Endothelial cell of umbilical vein (primary cell): ENCODE data around the gene MORC1. TPM values are rescaled to one million over a fixed set of nuclear protein-coding genes. Genes with fewer than 3 reads are reported as not detected.

Experiments used
- BruUV-seq: library from RNA; stranded (reverse); fragments of 400-500 nt; replicated peaks from 2 replicates; lab custom pipeline; 2021; lab: Mats Ljungman, UMichigan
- CTCF ChIA-PET: fragments of 300-600, 350-600 bp; sonication (Branson Sonifier 250); formaldehyde crosslinking; loops from one replicate; lab custom pipeline; 2021; ENCODE audit warnings: antibody characterized with exemption, inconsistent platforms; lab: Charles Lee
- POLR2A ChIA-PET: fragments of 300-600, 350-600 bp; sonication (Branson Sonifier 250); formaldehyde crosslinking; loops from one replicate; lab custom pipeline; 2021; ENCODE audit warnings: antibody characterized with exemption, inconsistent platforms; lab: Charles Lee
- DNase-seq: peaks from one replicate; pipeline ENCODE4 v3.0.0-alpha.2; 2011; ENCODE audit warnings: low read depth, low spot score
- FAIRE-seq: peaks from 2 replicates; lab custom pipeline; 2011; peaks lifted over from hg19 to GRCh38; lab: Jason Lieb, UNC
- H2AFZ ChIP-seq: 2 replicates; pipeline ENCODE4 v1.6.0; 2012; ENCODE audit warnings: low read depth, low read length, control low read depth, inconsistent platforms
- H3K27ac ChIP-seq: 2 replicates; pipeline ENCODE4 v1.5.1; 2011; ENCODE audit warnings: low read depth, mild to moderate bottlenecking, control low read depth, low read length, moderate library complexity; ENCODE audit not compliant: insufficient read depth
- H3K27me3 ChIP-seq, 2 experiments: 2 replicates each; pipeline versions ENCODE4 v1.6.0 to v1.6.1; 2011; ENCODE audit warnings: low read length in 2 of 2, mixed read lengths in 1 of 2; ENCODE audit not compliant: control insufficient read depth in 2 of 2, insufficient read depth in 2 of 2
- H3K36me3 ChIP-seq, 2 experiments: 2 replicates in 1 of 2; 3 replicates in 1 of 2; pipeline ENCODE4 v1.5.1; 2011; ENCODE audit warnings: low read length in 2 of 2, mild to moderate bottlenecking in 1 of 2, moderate library complexity in 1 of 2; ENCODE audit not compliant: control insufficient read depth in 2 of 2, insufficient read depth in 2 of 2; ENCODE audit errors: extremely low read depth in 1 of 2
- H3K4me1 ChIP-seq: 3 replicates; pipeline ENCODE4 v1.5.1; 2011; ENCODE audit warnings: mild to moderate bottlenecking, low read length; ENCODE audit not compliant: control insufficient read depth, insufficient read depth; ENCODE audit errors: extremely low read depth
- H3K4me2 ChIP-seq: 2 replicates; pipeline ENCODE4 v1.6.1; 2011; ENCODE audit warnings: low read length, control low read depth, mixed read lengths; ENCODE audit not compliant: insufficient read depth
- H3K4me3 ChIP-seq, 3 experiments: fragments of 200-600 bp in 1 of 3; sonication (generic), shearing (Covaris generic) in 1 of 3; replicated peaks in 1 of 3; 2 replicates each; pipeline ENCODE4 v1.5.1; 2011 to 2016; ENCODE audit warnings: control low read depth in 3 of 3, low read length in 3 of 3, mild to moderate bottlenecking in 2 of 3, inconsistent platforms in 1 of 3, low read depth in 1 of 3, moderate library complexity in 1 of 3; ENCODE audit not compliant: insufficient read depth in 1 of 3
- H3K79me2 ChIP-seq: 2 replicates; pipeline ENCODE4 v1.6.0; 2012; ENCODE audit warnings: low read length, inconsistent platforms; ENCODE audit not compliant: control insufficient read depth, insufficient read depth
- H3K9ac ChIP-seq: replicated peaks from 2 replicates; pipeline ENCODE3; 2011; ENCODE audit warnings: low read length, control low read depth; ENCODE audit not compliant: insufficient read depth; ENCODE audit errors: extremely low read depth
- H3K9me1 ChIP-seq: replicated peaks from 3 replicates; pipeline ENCODE4 v1.6.0; 2011; ENCODE audit warnings: mild to moderate bottlenecking, low read length; ENCODE audit not compliant: control insufficient read depth, insufficient read depth; ENCODE audit errors: extremely low read depth
- H3K9me3 ChIP-seq: replicated peaks from 2 replicates; pipeline ENCODE4 v1.5.1; 2012; ENCODE audit warnings: low read length, inconsistent platforms; ENCODE audit not compliant: control insufficient read depth, insufficient read depth
- H4K20me1 ChIP-seq: replicated peaks from 2 replicates; pipeline ENCODE3; 2011; ENCODE audit warnings: mild to moderate bottlenecking, low read length; ENCODE audit not compliant: control insufficient read depth, insufficient read depth; ENCODE audit errors: extremely low read depth
- EZH2 ChIP-seq: IDR thresholded peaks from 2 replicates; pipeline ENCODE4 v1.6.1; 2012; ENCODE audit warnings: borderline replicate concordance, low read depth, mild to moderate bottlenecking, moderate library complexity, low read length, inconsistent platforms; ENCODE audit not compliant: severe bottlenecking
- FOS ChIP-seq: IDR thresholded peaks from 2 replicates; pipeline ENCODE4 v1.6.1; 2011; ENCODE audit warnings: mild to moderate bottlenecking, low read length, moderate library complexity, borderline replicate concordance; ENCODE audit not compliant: insufficient read depth
- GATA2 ChIP-seq: IDR thresholded peaks from 2 replicates; pipeline ENCODE4 v1.7.0; 2011; ENCODE audit warnings: low read depth, mild to moderate bottlenecking, moderate library complexity, mixed read lengths, low read length; ENCODE audit not compliant: insufficient read length, insufficient read depth
- JUN ChIP-seq: IDR thresholded peaks from 2 replicates; pipeline ENCODE4 v1.6.1; 2011; ENCODE audit warnings: borderline replicate concordance, low read depth; ENCODE audit not compliant: insufficient read length, insufficient read depth
- MYC ChIP-seq: IDR thresholded peaks from one replicate; pipeline ENCODE4 v1.6.1; 2011; ENCODE audit warnings: mild to moderate bottlenecking, low read depth, low read length
- POLR2A ChIP-seq: IDR thresholded peaks from 2 replicates; pipeline ENCODE4 v1.6.1; 2012; ENCODE audit warnings: low read depth, mild to moderate bottlenecking, control low read depth, low read length
- POLR2AphosphoS5 ChIP-seq: IDR thresholded peaks from 2 replicates; pipeline ENCODE4 v1.6.1; 2012; ENCODE audit warnings: low read depth, mild to moderate bottlenecking, control low read depth, low read length, moderate library complexity; ENCODE audit not compliant: insufficient read depth
- dilution Hi-C: fragments of 300-500 bp; cut with MboI; formaldehyde crosslinking; loops from one replicate; pipeline ENCODE4 v1.15.0; 2019; ENCODE audit warnings: low sequenced_read_pairs; ENCODE audit not compliant: extremely low pct_ligation_motif_present
- intact Hi-C: fragments of 100-400 bp; cut with micrococcal nuclease; formaldehyde crosslinking; loops from one replicate; pipeline ENCODE4 v1.10.0; 2022
- polyA plus RNA-seq, 4 experiments: library from polyadenylated mRNA; depleted of rRNA in 3 of 4; stranded (reverse) in 3 of 4; unstranded in 1 of 4; fragments of >200 nt; gene quantifications; 2 replicates each; pipeline versions ENCODE4 v1.2.1 to v1.2.3, GENCODE V29; 2011 to 2012; ENCODE audit warnings: missing spikeins in 1 of 4
- small RNA-seq: library from RNA; depleted of rRNA; stranded (forward); fragments of <200 nt; gene quantifications from one replicate; pipeline ENCODE3, GENCODE V24; 2012; ENCODE audit warnings: low replicate concordance, low read depth; ENCODE audit not compliant: insufficient read depth, insufficient read length
- total RNA-seq: library from RNA; stranded (reverse); gene quantifications from 2 replicates; pipeline ENCODE4 v1.2.3, GENCODE V29; 2021
- TF ChIP-seq, protein P1 (sequence below), 2 donors: IDR thresholded peaks; 1 replicate in 1 of 2; 2 replicates in 1 of 2; pipeline ENCODE4 v1.5.1; 2011; ENCODE audit warnings: low read length in 2 of 2, mild to moderate bottlenecking in 2 of 2, moderate library complexity in 2 of 2, control low read depth in 1 of 2, inconsistent platforms in 1 of 2, low read depth in 1 of 2; ENCODE audit not compliant: insufficient read depth in 1 of 2; ENCODE audit errors: extremely low read depth in 1 of 2
- TF ChIP-seq, protein P2 (sequence below): IDR thresholded peaks from 2 replicates; pipeline ENCODE4 v1.6.1; 2011; ENCODE audit not compliant: insufficient read depth, insufficient read length

Gene MORC1
- total and polyA plus RNA-seq, 2 donors (not counting 3 experiments of a cell fraction or from before 2014, with no cell fraction given): not detected

DNA sequence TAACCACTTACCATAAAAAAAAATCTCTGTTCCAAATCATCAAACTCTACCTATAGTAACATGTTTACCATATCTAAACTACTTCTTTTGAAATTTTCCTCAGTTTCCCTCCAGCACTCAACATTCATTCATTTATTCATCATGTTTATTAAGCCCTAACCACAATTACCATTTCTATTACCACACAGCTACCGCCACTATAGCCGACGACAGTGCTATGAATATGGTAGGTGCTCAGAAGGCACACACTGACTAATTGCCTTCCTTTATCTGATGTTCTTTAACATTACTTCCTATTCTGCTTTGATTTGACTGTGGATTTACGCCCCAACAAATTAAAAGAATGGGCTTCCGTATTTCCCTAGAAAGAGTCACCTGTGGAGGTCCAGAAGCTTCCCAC lies 208.1 kb downstream of the MORC1 start:
- no peaks in the 10 kb centered on the region for H4K20me1 ChIP-seq
- CTCF ChIA-PET: interaction anchor here (8.7 kb wide), 1 partner anchor 245 kb away, joined by 151 read pairs; no protein-coding TSS in a partner anchor
- DNase-seq: no peak

More for the DNA sequence above, 208.1 kb downstream of the MORC1 start:
- H3K4me3 ChIP-seq: no peak overlapping the region
- no peak overlapping the region for H3K4me2 ChIP-seq
- no peaks in the 10 kb centered on the region for H3K27me3 ChIP-seq
- intact Hi-C loops: no loop called here
- TF ChIP-seq POLR2AphosphoS5 (no peak), MYC (no peak), FOS (no peak), JUN (no peak), EZH2 (no peak), POLR2A (no peak), GATA2 (no peak)
- TF ChIP-seq, protein P1, sequence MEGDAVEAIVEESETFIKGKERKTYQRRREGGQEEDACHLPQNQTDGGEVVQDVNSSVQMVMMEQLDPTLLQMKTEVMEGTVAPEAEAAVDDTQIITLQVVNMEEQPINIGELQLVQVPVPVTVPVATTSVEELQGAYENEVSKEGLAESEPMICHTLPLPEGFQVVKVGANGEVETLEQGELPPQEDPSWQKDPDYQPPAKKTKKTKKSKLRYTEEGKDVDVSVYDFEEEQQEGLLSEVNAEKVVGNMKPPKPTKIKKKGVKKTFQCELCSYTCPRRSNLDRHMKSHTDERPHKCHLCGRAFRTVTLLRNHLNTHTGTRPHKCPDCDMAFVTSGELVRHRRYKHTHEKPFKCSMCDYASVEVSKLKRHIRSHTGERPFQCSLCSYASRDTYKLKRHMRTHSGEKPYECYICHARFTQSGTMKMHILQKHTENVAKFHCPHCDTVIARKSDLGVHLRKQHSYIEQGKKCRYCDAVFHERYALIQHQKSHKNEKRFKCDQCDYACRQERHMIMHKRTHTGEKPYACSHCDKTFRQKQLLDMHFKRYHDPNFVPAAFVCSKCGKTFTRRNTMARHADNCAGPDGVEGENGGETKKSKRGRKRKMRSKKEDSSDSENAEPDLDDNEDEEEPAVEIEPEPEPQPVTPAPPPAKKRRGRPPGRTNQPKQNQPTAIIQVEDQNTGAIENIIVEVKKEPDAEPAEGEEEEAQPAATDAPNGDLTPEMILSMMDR (IDR thresholded peaks at IDR 0.05; ENCODE audit: extremely low read depth in 1 of 2, insufficient read depth in 1 of 2, low read depth in 1 of 2, low read length in 2 of 2): no peak
- TF ChIP-seq, protein P2, sequence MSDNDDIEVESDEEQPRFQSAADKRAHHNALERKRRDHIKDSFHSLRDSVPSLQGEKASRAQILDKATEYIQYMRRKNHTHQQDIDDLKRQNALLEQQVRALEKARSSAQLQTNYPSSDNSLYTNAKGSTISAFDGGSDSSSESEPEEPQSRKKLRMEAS: no peak
- POLR2A ChIA-PET: no interaction called here
- dilution Hi-C loops: no loop called here
- H2AFZ ChIP-seq: no peak overlapping the region
- peaks cover 2% of the 10 kb centered on the region for H3K9me1 ChIP-seq
- no peaks in the 10 kb centered on the region for H3K4me1 ChIP-seq
- no peak for FAIRE-seq
- no peaks in the 10 kb centered on the region for H3K79me2 ChIP-seq
- no peak overlapping the region for H3K27ac ChIP-seq
- H3K9ac ChIP-seq: no peak overlapping the region
- H3K36me3 ChIP-seq: no peaks in the 10 kb centered on the region
- no peaks in the 10 kb centered on the region for H3K9me3 ChIP-seq
- no TSS peak for BruUV-seq

Small RNAs within 50 kb of the gene (small RNA-seq; reads per million reads assigned to genes)
- not detected for gene RF00012

Other genes with a start within 250 kb of the MORC1 start
- gene GUCA1C, start 164.3 kb downstream of the MORC1 start, total RNA-seq: not detected in 2 replicates
- gene GUCA1C, start 164.3 kb downstream of the MORC1 start, polyA plus RNA-seq: not detected in 2 replicates
- gene C3orf85, start 18.6 kb upstream of the MORC1 start, total RNA-seq: not detected in 2 replicates
- not detected in 2 replicates for gene C3orf85, start 18.6 kb upstream of the MORC1 start, polyA plus RNA-seq
- not detected in 2 replicates for gene DPPA2, start 198.4 kb upstream of the MORC1 start, total RNA-seq
- gene DPPA2, start 198.4 kb upstream of the MORC1 start, polyA plus RNA-seq: not detected in 2 replicates
- gene DPPA4, start 219.4 kb upstream of the MORC1 start, total RNA-seq: not detected in 2 replicates
- 0.06 and 0.10 TPM in 2 replicates for gene DPPA4, start 219.4 kb upstream of the MORC1 start, polyA plus RNA-seq